Immature natural killer cell (primary cell): ENCODE data around the gene SYT17. TPM values are rescaled to one million over a fixed set of nuclear protein-coding genes. Genes with fewer than 3 reads are reported as not detected.

Experiments
- DNase-seq, 3 donors: peaks; one replicate each; pipeline ENCODE4 v3.0.0; 2022; ENCODE audit warnings: mixed read lengths in 1 of 3
- H3K27ac Mint-ChIP-seq, 6 donors: one replicate each; pipeline ENCODE4 v1.8.0; 2020; ENCODE audit warnings: mixed read lengths in 6 of 6, mild to moderate bottlenecking in 5 of 6, inconsistent platforms in 4 of 6, moderate library complexity in 3 of 6
- H3K27me3 Mint-ChIP-seq, 3 donors: one replicate each; pipeline ENCODE4 v1.8.0; 2020 to 2021; ENCODE audit warnings: low read depth in 3 of 3, mild to moderate bottlenecking in 3 of 3, mixed read lengths in 3 of 3, moderate library complexity in 3 of 3, inconsistent platforms in 1 of 3
- H3K36me3 Mint-ChIP-seq, 3 donors: one replicate each; pipeline ENCODE4 v1.8.0; 2020; ENCODE audit warnings: mixed read lengths in 3 of 3, inconsistent platforms in 2 of 3, mild to moderate bottlenecking in 2 of 3
- H3K4me1 Mint-ChIP-seq, 2 donors: one replicate each; pipeline ENCODE4 v1.8.0; 2020; ENCODE audit warnings: inconsistent platforms in 2 of 2, mild to moderate bottlenecking in 2 of 2, mixed read lengths in 2 of 2, moderate library complexity in 1 of 2
- H3K4me3 Mint-ChIP-seq, 5 donors: one replicate each; pipeline ENCODE4 v1.8.0; 2020; ENCODE audit warnings: mild to moderate bottlenecking in 5 of 5, mixed read lengths in 5 of 5, inconsistent platforms in 3 of 5, moderate library complexity in 3 of 5
- H3K9me3 Mint-ChIP-seq, 6 donors: one replicate each; pipeline ENCODE4 v1.8.0; 2020; ENCODE audit warnings: mild to moderate bottlenecking in 6 of 6, mixed read lengths in 6 of 6, inconsistent platforms in 4 of 6, moderate library complexity in 3 of 6
- polyA plus RNA-seq, 3 donors: library from polyadenylated mRNA; unstranded; fragments of 300-500 nt; fragmentation: Illumina TruSeq; gene quantifications; one replicate each; pipeline ENCODE4 v1.2.3, GENCODE V29; 2021

The SYT17 gene
- polyA plus RNA-seq, 3 donors from 2014 or later, result not detected

GRCh38 chr16:19307587-19308241, 139.7 kb downstream of the SYT17 start:
- no peaks in the 10 kb centered on the region for H3K4me1 Mint-ChIP-seq
- H3K27me3 Mint-ChIP-seq, result peaks cover 2 to 12% (median 5%) of the 10 kb centered on the region in 3 donors
- H3K27ac Mint-ChIP-seq, result no peak overlapping the region
- H3K9me3 Mint-ChIP-seq, result peaks cover 0 to 3% (median 0%) of the 10 kb centered on the region in 6 donors
- no peaks in the 10 kb centered on the region for H3K36me3 Mint-ChIP-seq
- no peak for DNase-seq
- no peak overlapping the region for H3K4me3 Mint-ChIP-seq

- no peaks in the 10 kb centered on the region for H3K4me1 Mint-ChIP-seq
- no peak for DNase-seq
- H3K27ac Mint-ChIP-seq, result no peak overlapping the region
- no peaks in the 10 kb centered on the region for H3K36me3 Mint-ChIP-seq
- peaks cover 2 to 12% (median 5%) of the 10 kb centered on the region in 3 donors for H3K27me3 Mint-ChIP-seq
- H3K4me3 Mint-ChIP-seq, result no peak overlapping the region
- peaks cover 0 to 3% (median 0%) of the 10 kb centered on the region in 6 donors for H3K9me3 Mint-ChIP-seq
Observed at GRCh38 chr16:19308392-19308791, 140.4 kb downstream of the SYT17 start.

- no peak for DNase-seq
- H3K36me3 Mint-ChIP-seq, result no peaks in the 10 kb centered on the region
- no peaks in the 10 kb centered on the region for H3K4me1 Mint-ChIP-seq
- H3K4me3 Mint-ChIP-seq, result no peak overlapping the region
- no peak overlapping the region for H3K27ac Mint-ChIP-seq
- H3K9me3 Mint-ChIP-seq, result no peaks in the 10 kb centered on the region
- H3K27me3 Mint-ChIP-seq, result peaks cover 2 to 11% (median 4%) of the 10 kb centered on the region in 3 donors
Observed at GRCh38 chr16:19309178-19309577, 141.1 kb downstream of the SYT17 start.

- no peak overlapping the region for H3K27ac Mint-ChIP-seq
- no peaks in the 10 kb centered on the region for H3K36me3 Mint-ChIP-seq
- H3K9me3 Mint-ChIP-seq, result no peaks in the 10 kb centered on the region
- peaks cover 0 to 9% (median 3%) of the 10 kb centered on the region in 3 donors for H3K27me3 Mint-ChIP-seq
- H3K4me1 Mint-ChIP-seq, result no peaks in the 10 kb centered on the region
- no peak overlapping the region for H3K4me3 Mint-ChIP-seq
- no peak for DNase-seq
Observed at GRCh38 chr16:19314718-19315425, 146.8 kb downstream of the SYT17 start.

GRCh38 chr16:19315889-19316433, 147.9 kb downstream of the SYT17 start:
- no peaks in the 10 kb centered on the region for H3K36me3 Mint-ChIP-seq
- no peak overlapping the region for H3K4me3 Mint-ChIP-seq
- no peaks in the 10 kb centered on the region for H3K9me3 Mint-ChIP-seq
- H3K27me3 Mint-ChIP-seq, result peaks cover 0 to 9% (median 3%) of the 10 kb centered on the region in 3 donors
- DNase-seq, result no peak
- H3K4me1 Mint-ChIP-seq, result no peaks in the 10 kb centered on the region
- no peak overlapping the region for H3K27ac Mint-ChIP-seq

GRCh38 chr16:19316846-19317245, 148.8 kb downstream of the SYT17 start:
- H3K9me3 Mint-ChIP-seq, result no peaks in the 10 kb centered on the region
- H3K36me3 Mint-ChIP-seq, result no peaks in the 10 kb centered on the region
- H3K27ac Mint-ChIP-seq, result no peak overlapping the region
- H3K4me3 Mint-ChIP-seq, result no peak overlapping the region
- DNase-seq, result no peak
- peaks cover 0 to 4% (median 3%) of the 10 kb centered on the region in 3 donors for H3K27me3 Mint-ChIP-seq
- no peaks in the 10 kb centered on the region for H3K4me1 Mint-ChIP-seq

Other genes with a start within 250 kb of the SYT17 start
- 10 to 100 TPM in 1 of 3 donors, 1 to 10 TPM in 2; 5.2 to 28.1 (median 7.9) TPM for gene SMG1, start 241.8 kb upstream of the SYT17 start, polyA plus RNA-seq
- not detected for gene TMC7, start 184.3 kb upstream of the SYT17 start, polyA plus RNA-seq
- 10 to 100 TPM; 14.3 to 16.6 (median 14.8) TPM for gene COQ7, start 100.6 kb upstream of the SYT17 start, polyA plus RNA-seq
- under 1 TPM in 2 of 3 donors, not detected in 1; 0.59 to 0.90 TPM for gene ITPRIPL2, start 54.3 kb upstream of the SYT17 start, polyA plus RNA-seq
- gene CLEC19A, start 117.5 kb downstream of the SYT17 start, polyA plus RNA-seq, result not detected
- gene TMC5, start 249.6 kb downstream of the SYT17 start, polyA plus RNA-seq, result not detected